Mesenteric fat pad (tissue), 1 donor: ENCODE data around the gene RAB11FIP3. TPM values are rescaled to one million over a fixed set of nuclear protein-coding genes. Genes with fewer than 3 reads are reported as not detected.

Source experiments
- DNase-seq: peaks from one replicate; pipeline ENCODE4 v3.0.0-alpha.2; 2020; ENCODE audit warnings: low spot score
- microRNA-seq: library from miRNA; unstranded; fragments of <30 nt; microRNA quantifications from one replicate; pipeline ENCODE4 v1.2.0, GENCODE V29; 2020; ENCODE audit warnings: borderline number of aligned reads
- total RNA-seq: library from RNA; stranded (reverse); fragmentation: NEBNext Ultra II Directional; extraction: Animal tissue kit (Norgen Biotek cat#: 25700); gene quantifications from one replicate; pipeline ENCODE4 v1.2.1, GENCODE V29; 2021
- donor health status: DM: yes; HTN: yes; CAD: no.

RAB11FIP3 gene
- total RNA-seq, 1 donor from 2014 or later: 35.2 TPM

- DNase-seq: no peak
These were observed 137.7 kb downstream of the RAB11FIP3 start for GRCh38 chr16:563072-563644.

GRCh38 chr16:564690-565418 is 139.4 kb downstream of the RAB11FIP3 start:
- no peak for DNase-seq

GRCh38 chr16:565419-566330 is 140.2 kb downstream of the RAB11FIP3 start:
- DNase-seq: no peak

GRCh38 chr16:566475-567372 is 141.3 kb downstream of the RAB11FIP3 start, which contains the start of gene NHLRC4:
NHLRC4 (plus strand) TSS chr16:567005; CDS start chr16:568048, 1,043 bp downstream.
- no peak for DNase-seq

GRCh38 chr16:567373-568256 is 142.2 kb downstream of the RAB11FIP3 start:
- no peak for DNase-seq

GRCh38 chr16:568401-569258 is 143.2 kb downstream of the RAB11FIP3 start:
- DNase-seq: no peak

GRCh38 chr16:569445-570254 is 144.2 kb downstream of the RAB11FIP3 start, which contains the start of gene PIGQ:
PIGQ (plus strand) TSS chr16:569968; CDS start chr16:574075, 4,107 bp downstream.
- DNase-seq: no peak

Small RNA genes lying within 50 kb of the gene (microRNA-seq; reads per million reads assigned to microRNA genes)
- 2.2 reads per million for gene MIR3176
- gene MIR5587: not detected

Other genes with a start within 250 kb of the RAB11FIP3 start
- 275 TPM for gene HBA1, start 249.0 kb upstream of the RAB11FIP3 start, total RNA-seq
- gene HBQ1, start 245.2 kb upstream of the RAB11FIP3 start, total RNA-seq: not detected
- gene LUC7L, start 196.2 kb upstream of the RAB11FIP3 start, total RNA-seq: 56.7 TPM
- 90.6 TPM for gene FAM234A, start 190.8 kb upstream of the RAB11FIP3 start, total RNA-seq
- 21.4 TPM for gene RGS11, start 149.7 kb upstream of the RAB11FIP3 start, total RNA-seq
- 8.6 TPM for gene ARHGDIG, start 145.1 kb upstream of the RAB11FIP3 start, total RNA-seq
- gene PDIA2, start 142.5 kb upstream of the RAB11FIP3 start, total RNA-seq: 2.2 TPM
- 19.4 TPM for gene AXIN1, start 72.9 kb upstream of the RAB11FIP3 start, total RNA-seq
- gene MRPL28, start 55.1 kb upstream of the RAB11FIP3 start, total RNA-seq: 40.1 TPM
- gene PGAP6, start 43.7 kb upstream of the RAB11FIP3 start, total RNA-seq: 39.0 TPM
- 139 TPM for gene NME4, start 28.4 kb upstream of the RAB11FIP3 start, total RNA-seq
- gene DECR2, start 23.8 kb upstream of the RAB11FIP3 start, total RNA-seq: 21.8 TPM
- gene CAPN15, start 102.1 kb downstream of the RAB11FIP3 start, total RNA-seq: 49.2 TPM
- gene PRR35, start 134.7 kb downstream of the RAB11FIP3 start, total RNA-seq: not detected
- gene NHLRC4, start 141.4 kb downstream of the RAB11FIP3 start, total RNA-seq: 1.3 TPM
- gene PIGQ, start 144.3 kb downstream of the RAB11FIP3 start, total RNA-seq: 32.4 TPM
- gene RAB40C, start 164.4 kb downstream of the RAB11FIP3 start, total RNA-seq: 17.3 TPM
- 0.55 TPM for gene WFIKKN1, start 205.3 kb downstream of the RAB11FIP3 start, total RNA-seq
- gene METTL26, start 210.7 kb downstream of the RAB11FIP3 start, total RNA-seq: 62.2 TPM
- gene MCRIP2, start 216.2 kb downstream of the RAB11FIP3 start, total RNA-seq: 34.7 TPM
- 21.1 TPM for gene WDR90, start 223.7 kb downstream of the RAB11FIP3 start, total RNA-seq
- gene RHOT2, start 242.5 kb downstream of the RAB11FIP3 start, total RNA-seq: 73.9 TPM